Measurements from ENCODE around the gene HLCS.

GRCh38 chr21:36700971-36701755 is 265.3 kb downstream of the HLCS start:
- no peak for TF ChIP-seq POLR2AphosphoS5 (IDR thresholded peaks at IDR 0.05)
- no peak for TF ChIP-seq CTCF (IDR thresholded peaks at IDR 0.05)
- no peak for TF ChIP-seq POLR2A (IDR thresholded peaks at IDR 0.05)
- no peak for TF ChIP-seq EP300 (IDR thresholded peaks at IDR 0.05; ENCODE audit: low read depth)
